HepG2 (cell line): ENCODE data around the gene HOXA7. TPM values are rescaled to one million over a fixed set of nuclear protein-coding genes. Genes with fewer than 3 reads are reported as not detected.
A peak's percentile ranks its signal among the peaks of the same experiment; 100 is the strongest.

Source experiments
- ATAC-seq: fragments of 200-7000 bp; cut with Tn5 transposase; 3 replicates; pipeline ENCODE4 v1.9.1; 2020; ENCODE audit warnings: mild to moderate bottlenecking, moderate library complexity
- BruUV-seq: library from RNA; stranded (reverse); fragments of 400-500 nt; replicated peaks from 2 replicates; lab custom pipeline; 2021; lab: Mats Ljungman, UMichigan
- CTCF ChIA-PET: fragments of 300-600 bp; formaldehyde crosslinking; extraction: SDS; loops from one replicate; lab custom pipeline; 2021; ENCODE audit warnings: low total read pairs, inconsistent platforms, low intra/inter-chr PET ratio; lab: Yijun Ruan, JAX
- POLR2A ChIA-PET: fragments of 350-600 bp; sonication (Branson Sonifier 250); formaldehyde crosslinking; loops from one replicate; lab custom pipeline; 2020; ENCODE audit warnings: antibody characterized with exemption, inconsistent platforms; lab: Yijun Ruan, JAX
- DNase-seq: peaks from one replicate; pipeline ENCODE4 v3.0.0-alpha.2; 2015; ENCODE audit warnings: low spot score
- FAIRE-seq: peaks from 3 replicates; lab custom pipeline; 2011; peaks lifted over from hg19 to GRCh38; lab: Jason Lieb, UNC
- H2AFZ ChIP-seq: one replicate; pipeline ENCODE4 v1.6.1; 2011; ENCODE audit warnings: low read length, inconsistent platforms
- H3K27ac ChIP-seq: fragments of 300-600 bp; 3 replicates; pipeline ENCODE4 v1.8.0; 2011; ENCODE audit warnings: mixed run types, mild to moderate bottlenecking, mixed read lengths, low read length, inconsistent platforms; ENCODE audit not compliant: insufficient read depth; ENCODE audit errors: extremely low read length
- H3K27me3 ChIP-seq, 2 experiments: fragments of 200-600 bp in 1 of 2; 2 replicates in 1 of 2; 3 replicates in 1 of 2; pipeline versions ENCODE4 v1.6.0 to v1.8.0; 2011; ENCODE audit warnings: low read length in 2 of 2, mild to moderate bottlenecking in 2 of 2, moderate library complexity in 2 of 2, inconsistent platforms in 1 of 2; ENCODE audit not compliant: insufficient read depth in 2 of 2, control insufficient read depth in 1 of 2
- H3K36me3 ChIP-seq, 2 experiments: fragments of 200-600 bp in 1 of 2; replicated peaks in 1 of 2; 2 replicates in 1 of 2; 3 replicates in 1 of 2; pipeline versions ENCODE4 v1.5.1 to v1.8.0; 2011; ENCODE audit warnings: low read length in 2 of 2, inconsistent platforms in 1 of 2; ENCODE audit not compliant: insufficient read depth in 2 of 2, control insufficient read depth in 1 of 2
- H3K4me1 ChIP-seq: 2 replicates; pipeline ENCODE4 v1.5.1; 2012; ENCODE audit warnings: low read length, inconsistent platforms; ENCODE audit not compliant: insufficient read depth
- H3K4me2 ChIP-seq: 2 replicates; pipeline ENCODE4 v1.6.0; 2011; ENCODE audit warnings: low read depth, low read length, inconsistent platforms
- H3K4me3 ChIP-seq, 3 experiments: fragments of 200-600 bp in 1 of 3; sonication (generic), shearing (Covaris generic) in 1 of 3; replicated peaks in 1 of 3; 2 replicates each; pipeline ENCODE4 v1.5.1; 2011 to 2016; ENCODE audit warnings: low read length in 3 of 3, inconsistent platforms in 2 of 3, low read depth in 2 of 3, mild to moderate bottlenecking in 2 of 3, control low read depth in 1 of 3, mixed read lengths in 1 of 3; ENCODE audit not compliant: insufficient read depth in 1 of 3
- H3K79me2 ChIP-seq: one replicate; pipeline ENCODE4 v1.6.1; 2011; ENCODE audit warnings: low read length, inconsistent platforms; ENCODE audit not compliant: insufficient read depth
- H3K9ac ChIP-seq: 2 replicates; pipeline ENCODE4 v1.6.0; 2011; ENCODE audit warnings: mild to moderate bottlenecking, low read depth, low read length, inconsistent platforms; ENCODE audit not compliant: insufficient read depth
- H3K9me3 ChIP-seq: 2 replicates; pipeline ENCODE4 v1.5.1; 2012; ENCODE audit warnings: mild to moderate bottlenecking, low read length
- H4K20me1 ChIP-seq: 2 replicates; pipeline ENCODE4 v1.6.0; 2011; ENCODE audit warnings: inconsistent platforms, mild to moderate bottlenecking, low read length, moderate library complexity; ENCODE audit not compliant: insufficient read depth
- ZBTB7B ChIP-seq: sonication (generic); formaldehyde crosslinking; IDR thresholded peaks from 2 replicates; pipeline ENCODE4 v1.4.0; 2020; ENCODE audit warnings: missing genetic modification reagents
- WGBS: methylation state at CpG from one replicate; pipeline ENCODE4 v1.1.6; 2017; ENCODE audit warnings: low lambda C conversion rate; 5-methylcytosine and 5-hydroxymethylcytosine counted together
- in situ Hi-C: cut with HindIII; loops from 2 replicates; pipeline ENCODE4 v1.10.0; 2017; ENCODE audit warnings: low pct_unique_long_range_greater_than_20kb; ENCODE audit not compliant: extremely low pct_ligation_motif_present
- intact Hi-C: fragments of 100-400 bp; cut with micrococcal nuclease; formaldehyde crosslinking; loops from one replicate; pipeline ENCODE4 v1.10.0; 2022; ENCODE audit not compliant: unreplicated experiment
- polyA plus RNA-seq, 8 experiments: library from polyadenylated mRNA; depleted of rRNA in 3 of 8; stranded (reverse) in 7 of 8; unstranded in 1 of 8; fragments of >200 nt; fragmentation: Illumina TruSeq in 4 of 8; extraction: Trizol in 4 of 8; gene quantifications; 2 replicates each; pipeline versions ENCODE4 v1.2.1 to v1.2.3, GENCODE V29; 2011 to 2016; ENCODE audit warnings: low read depth in 4 of 8, missing spikeins in 1 of 8, mixed read lengths in 1 of 8; ENCODE audit not compliant: insufficient read depth in 1 of 8
- total RNA-seq, 5 experiments: library from RNA; depleted of rRNA; stranded (reverse); fragments of >200 nt; fragmentation: Illumina TruSeq; extraction: Trizol; gene quantifications; 2 replicates each; pipeline ENCODE4 v1.2.3, GENCODE V29; 2016; ENCODE audit warnings: low read depth in 1 of 5
- TF ChIP-seq, protein P1 (sequence below): sonication (generic); formaldehyde crosslinking; IDR thresholded peaks from 2 replicates; pipeline ENCODE4 v1.4.0; 2020; ENCODE audit warnings: missing genetic modification reagents, borderline replicate concordance
- TF ChIP-seq, protein P2 (sequence below): sonication (generic); formaldehyde crosslinking; IDR thresholded peaks from 2 replicates; pipeline ENCODE4 v1.5.0; 2020; ENCODE audit warnings: mild to moderate bottlenecking, missing genetic modification reagents

Gene HOXA7
- total and polyA plus RNA-seq, 2 of the 13 experiments (the other 11 are each of a cell fraction or from before 2014, with no cell fraction given) = 0.05 TPM; not detected in 1

DNA sequence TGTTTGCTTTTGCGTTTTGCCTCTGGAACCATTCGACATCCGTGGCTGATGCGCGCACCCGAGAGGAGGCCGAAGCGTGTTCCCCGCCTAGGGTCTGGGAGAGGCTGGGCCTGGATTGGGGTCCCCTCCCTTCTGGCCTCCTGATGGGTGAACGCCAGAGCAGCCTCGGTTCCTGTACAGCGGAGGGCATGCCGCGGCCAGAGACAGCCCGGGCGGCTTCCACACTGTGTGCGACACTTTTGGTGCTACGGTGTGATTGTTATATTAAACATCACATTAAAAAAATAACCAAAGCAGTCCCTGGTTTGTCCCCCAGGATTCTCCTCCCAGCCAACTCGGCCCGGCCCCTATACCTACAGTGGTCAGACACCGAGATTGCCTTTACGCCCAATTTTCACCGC, 3.7 kb upstream of the HOXA7 start:
- H3K4me1 ChIP-seq = peaks cover 14% of the 10 kb centered on the region
- intact Hi-C loops (loop anchor here (5.0 kb wide), 1 partner anchor 478 kb away; no protein-coding TSS in a partner anchor), in situ Hi-C loops (loop anchor here (25.0 kb wide), 1 partner anchor 1073 kb away; no protein-coding TSS in a partner anchor)
- WGBS = 90% methylated on average over 23 of the region's 23 CpGs
- H3K27me3 ChIP-seq = peaks cover 4 to 44% of the 10 kb centered on the region in 2 experiments
- H3K9ac ChIP-seq = no peak overlapping the region
- FAIRE-seq (no peak), DNase-seq (no peak), ATAC-seq (no peak)
- CTCF ChIA-PET = interaction anchor here (1.3 to 1.7 kb wide), 7 partner anchors 9 to 790 kb away, joined by 3 to 13 read pairs (median 8); no protein-coding TSS in a partner anchor
- H4K20me1 ChIP-seq = no peaks in the 10 kb centered on the region
- no peak overlapping the region for H3K27ac ChIP-seq
- H3K4me2 ChIP-seq = peak overlapping the region; percentile 85
- peak overlapping the region in 1 of 3 experiments; percentile 68; a peak in 1 of 6 replicates for H3K4me3 ChIP-seq
- no TSS peak for BruUV-seq
- TF ChIP-seq, protein P1, sequence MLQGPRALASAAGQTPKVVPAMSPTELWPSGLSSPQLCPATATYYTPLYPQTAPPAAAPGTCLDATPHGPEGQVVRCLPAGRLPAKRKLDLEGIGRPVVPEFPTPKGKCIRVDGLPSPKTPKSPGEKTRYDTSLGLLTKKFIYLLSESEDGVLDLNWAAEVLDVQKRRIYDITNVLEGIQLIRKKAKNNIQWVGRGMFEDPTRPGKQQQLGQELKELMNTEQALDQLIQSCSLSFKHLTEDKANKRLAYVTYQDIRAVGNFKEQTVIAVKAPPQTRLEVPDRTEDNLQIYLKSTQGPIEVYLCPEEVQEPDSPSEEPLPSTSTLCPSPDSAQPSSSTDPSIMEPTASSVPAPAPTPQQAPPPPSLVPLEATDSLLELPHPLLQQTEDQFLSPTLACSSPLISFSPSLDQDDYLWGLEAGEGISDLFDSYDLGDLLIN (CRISPR knock-in tag) = no peak
- TF ChIP-seq, protein P2, sequence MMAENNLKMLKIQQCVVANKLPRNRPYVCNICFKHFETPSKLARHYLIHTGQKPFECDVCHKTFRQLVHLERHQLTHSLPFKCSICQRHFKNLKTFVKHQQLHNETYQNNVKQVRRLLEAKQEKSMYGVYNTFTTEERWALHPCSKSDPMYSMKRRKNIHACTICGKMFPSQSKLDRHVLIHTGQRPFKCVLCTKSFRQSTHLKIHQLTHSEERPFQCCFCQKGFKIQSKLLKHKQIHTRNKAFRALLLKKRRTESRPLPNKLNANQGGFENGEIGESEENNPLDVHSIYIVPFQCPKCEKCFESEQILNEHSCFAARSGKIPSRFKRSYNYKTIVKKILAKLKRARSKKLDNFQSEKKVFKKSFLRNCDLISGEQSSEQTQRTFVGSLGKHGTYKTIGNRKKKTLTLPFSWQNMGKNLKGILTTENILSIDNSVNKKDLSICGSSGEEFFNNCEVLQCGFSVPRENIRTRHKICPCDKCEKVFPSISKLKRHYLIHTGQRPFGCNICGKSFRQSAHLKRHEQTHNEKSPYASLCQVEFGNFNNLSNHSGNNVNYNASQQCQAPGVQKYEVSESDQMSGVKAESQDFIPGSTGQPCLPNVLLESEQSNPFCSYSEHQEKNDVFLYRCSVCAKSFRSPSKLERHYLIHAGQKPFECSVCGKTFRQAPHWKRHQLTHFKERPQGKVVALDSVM (CRISPR knock-in tag) = no peak
- no peak for TF ChIP-seq ZBTB7B (CRISPR knock-in tag)
- POLR2A ChIA-PET = interaction anchor here (1.3 kb wide), 1 partner anchor 10 kb away, joined by 10 read pairs; no protein-coding TSS in a partner anchor
- H3K9me3 ChIP-seq = no peaks in the 10 kb centered on the region
- no peaks in the 10 kb centered on the region for H3K79me2 ChIP-seq
- H2AFZ ChIP-seq = no peak overlapping the region
- H3K36me3 ChIP-seq = no peaks in the 10 kb centered on the region
